ENCODE measurements around the gene STK32C. TPM values are rescaled to one million over a fixed set of nuclear protein-coding genes. Genes with fewer than 3 reads are reported as not detected.

The STK32C gene
- total and polyA plus RNA-seq, 10 of the 15 experiments (the other 5 are each of a cell fraction or from before 2014, with no cell fraction given), result 1.5 to 18.1 (median 6.4) TPM

GRCh38 chr10:132225849-132226205 lies 81.9 kb downstream of the STK32C start (continued):
- no peak for TF ChIP-seq RELA (IDR thresholded peaks at IDR 0.05; ENCODE audit: borderline replicate concordance, partially characterized antibody)
- TF ChIP-seq TCF3 (IDR thresholded peaks at IDR 0.05; ENCODE audit: borderline replicate concordance, insufficient read depth, low read depth, low read length), result no peak
- no peak for TF ChIP-seq ZNF592 (IDR thresholded peaks at IDR 0.05)
- TF ChIP-seq TARDBP (IDR thresholded peaks at IDR 0.05; ENCODE audit: borderline replicate concordance), result no peak

- WGBS (ENCODE audit: insufficient coverage, insufficient replicate concordance, low lambda C conversion rate, missing lambda C conversion rate), result 45% methylated on average over 23 of the region's 25 CpGs
- Histone ChIP-seq H4K20me1 (ENCODE audit: control insufficient read depth, insufficient read depth) (no peaks in the 10 kb centered on the region), H3K4me1 (ENCODE audit: control insufficient read depth, insufficient read depth, low read length) (no peaks in the 10 kb centered on the region; the same call in 1 of the 2 replicates), H3K36me3 (ENCODE audit: control insufficient read depth in 2 of 2, insufficient read depth in 2 of 2, low read length in 1 of 2) (no peaks in the 10 kb centered on the region), H3K4me2 (ENCODE audit: control insufficient read depth, insufficient read depth) (no peak overlapping the region), H3K9me3 (replicated peaks; ENCODE audit: control insufficient read depth, insufficient read depth, low read length) (no peaks in the 10 kb centered on the region), H3K27me3 (replicated peaks in 1 of 2; ENCODE audit: control insufficient read depth in 2 of 2, insufficient read depth in 2 of 2, low read length in 1 of 2) (no peaks in the 10 kb centered on the region), H3K4me3 (no peak overlapping the region), H3K9ac (ENCODE audit: control insufficient read depth, insufficient read depth, low read length) (no peak overlapping the region), H2AFZ (ENCODE audit: control insufficient read depth, low read depth, low read length) (no peak overlapping the region), H3K27ac (ENCODE audit: control insufficient read depth, insufficient read depth) (no peak overlapping the region), H3K79me2 (ENCODE audit: control insufficient read depth, insufficient read depth, low read length) (no peaks in the 10 kb centered on the region)
- POLR2A ChIA-PET, result interaction anchor here (0.6 kb wide), 1 partner anchor 116 kb away, joined by 3 read pairs; no protein-coding TSS in a partner anchor
- no peak for FAIRE-seq
- no peak for TF ChIP-seq ZNF274 (IDR thresholded peaks at IDR 0.05; ENCODE audit: insufficient read depth, insufficient read length)
- no peak for TF ChIP-seq RUNX3 (IDR thresholded peaks at IDR 0.05; ENCODE audit: low read length)
- no peak for ATAC-seq
- intact Hi-C loops (cut with micrococcal nuclease; ENCODE audit: unreplicated experiment) (no loop called here), in situ Hi-C loops (cut with MboI) (loop anchor here (10.0 kb wide), 1 partner anchor 410 kb away; no protein-coding TSS in a partner anchor)
- BruUV-seq (replicated peaks), result no TSS peak
- SMC1A ChIA-PET (ENCODE audit: uncharacterized antibody, unreplicated experiment), result no interaction called here
- no peak for DNase-seq (ENCODE audit: low read depth, low spot score)
- CTCF ChIA-PET, result no interaction called here
- RAD21 ChIA-PET (ENCODE audit: unreplicated experiment), result interaction anchor here (0.6 to 1.5 kb wide), 2 partner anchors 28 to 129 kb away, joined by 3 read pairs; no protein-coding TSS in a partner anchor
Measured at GRCh38 chr10:132225073-132225848, 82.5 kb downstream of the STK32C start.

All from GM12878 (cell line).